Suppressor macrophage treated with lipopolysaccharide for 4 hours (primary cell): Measurements from ENCODE around the gene SLC12A4.
A peak's percentile ranks its signal among the peaks of the same experiment; 100 is the strongest.
"Not testable (repeated sequence)": the region's sequence is repeated elsewhere in the genome, so short reads cannot be mapped to it uniquely, and the experiment has no call there.

Experiments
- DNase-seq: peaks from one replicate; pipeline ENCODE4 v3.0.0-alpha.2; 2020

SLC12A4 gene

DNA sequence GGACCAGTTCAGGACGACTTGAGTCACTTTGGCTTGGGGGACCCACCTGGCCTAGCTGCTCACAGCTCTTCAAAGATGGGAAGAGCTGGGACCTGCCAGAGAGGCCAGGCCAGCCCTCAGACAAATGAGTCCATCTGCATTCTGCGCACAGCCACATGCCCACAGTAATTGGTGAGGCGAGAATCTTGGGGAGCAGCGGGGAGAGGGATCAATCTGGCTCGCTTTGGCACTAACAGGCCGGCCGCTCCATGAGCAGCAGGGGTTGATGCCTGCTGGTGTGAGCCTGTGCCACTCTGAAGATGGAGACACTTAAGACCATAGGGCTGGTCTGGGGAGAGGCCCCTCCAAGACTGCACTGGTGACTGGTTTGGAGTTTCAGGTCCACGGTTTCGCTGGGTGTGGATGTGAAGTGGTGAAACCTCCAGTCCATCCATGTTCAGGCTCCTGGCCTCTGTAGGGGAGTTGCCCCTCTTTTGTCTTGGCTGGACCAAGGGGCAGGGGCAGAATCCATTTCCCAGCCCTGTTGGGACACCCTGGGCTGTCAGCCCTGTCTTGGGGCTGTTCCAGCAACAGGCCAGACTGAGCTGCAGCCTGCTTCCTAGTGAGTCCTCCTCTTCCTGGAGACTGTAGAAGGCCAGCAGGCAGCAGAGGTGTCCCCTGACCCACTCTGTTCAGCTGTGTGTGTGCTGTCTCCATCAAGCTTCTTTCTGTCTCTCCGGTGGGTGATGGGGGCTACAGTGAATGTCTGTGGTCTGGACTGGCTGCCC, 44.1 kb downstream of the SLC12A4 start:
- DNase-seq: no peak

DNA sequence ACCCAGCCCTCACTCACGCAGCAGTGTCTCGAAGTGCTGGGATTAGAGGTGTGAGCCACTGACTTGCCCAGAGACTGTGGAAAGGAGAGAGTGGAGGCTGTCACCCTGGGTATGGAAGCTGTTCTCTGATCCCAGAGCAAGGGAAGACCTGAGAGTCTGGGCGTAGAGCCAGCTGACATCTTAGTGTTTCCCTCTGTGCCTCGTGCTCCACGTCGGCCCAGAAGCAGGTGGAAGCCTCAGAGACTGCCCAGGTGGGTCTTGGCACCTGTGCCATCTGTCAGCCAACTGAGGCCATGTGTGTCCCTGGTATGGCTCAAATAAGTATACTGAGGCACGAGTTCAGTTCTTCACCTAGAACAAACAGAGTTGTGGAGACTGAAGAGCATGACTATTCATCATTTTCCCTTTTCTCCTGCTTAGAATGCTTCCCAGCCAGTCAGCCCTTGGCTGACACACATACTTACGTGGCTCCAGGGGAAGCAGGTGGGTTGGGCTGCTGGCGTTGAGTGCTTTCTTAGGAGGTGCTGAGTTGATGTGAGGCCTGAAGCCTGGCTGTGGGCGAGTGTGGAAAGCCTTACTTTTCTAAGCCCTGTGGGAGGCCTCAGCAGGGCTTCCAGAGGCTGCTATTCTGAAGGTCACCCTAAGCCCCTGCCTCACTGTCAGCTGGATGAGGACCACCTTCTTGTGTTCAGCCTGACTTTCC, 44.9 kb downstream of the SLC12A4 start:
- DNase-seq: no peak

- no peak for DNase-seq
Measured at GRCh38 chr16:67922740-67923139, 45.7 kb downstream of the SLC12A4 start.

- no peak for DNase-seq
Measured at GRCh38 chr16:67922221-67922620, 46.2 kb downstream of the SLC12A4 start.

GRCh38 chr16:67919622-67920221, 48.7 kb downstream of the SLC12A4 start:
- no peak for DNase-seq

GRCh38 chr16:67917852-67918236, 50.6 kb downstream of the SLC12A4 start:
- peak; percentile 67 for DNase-seq

DNA sequence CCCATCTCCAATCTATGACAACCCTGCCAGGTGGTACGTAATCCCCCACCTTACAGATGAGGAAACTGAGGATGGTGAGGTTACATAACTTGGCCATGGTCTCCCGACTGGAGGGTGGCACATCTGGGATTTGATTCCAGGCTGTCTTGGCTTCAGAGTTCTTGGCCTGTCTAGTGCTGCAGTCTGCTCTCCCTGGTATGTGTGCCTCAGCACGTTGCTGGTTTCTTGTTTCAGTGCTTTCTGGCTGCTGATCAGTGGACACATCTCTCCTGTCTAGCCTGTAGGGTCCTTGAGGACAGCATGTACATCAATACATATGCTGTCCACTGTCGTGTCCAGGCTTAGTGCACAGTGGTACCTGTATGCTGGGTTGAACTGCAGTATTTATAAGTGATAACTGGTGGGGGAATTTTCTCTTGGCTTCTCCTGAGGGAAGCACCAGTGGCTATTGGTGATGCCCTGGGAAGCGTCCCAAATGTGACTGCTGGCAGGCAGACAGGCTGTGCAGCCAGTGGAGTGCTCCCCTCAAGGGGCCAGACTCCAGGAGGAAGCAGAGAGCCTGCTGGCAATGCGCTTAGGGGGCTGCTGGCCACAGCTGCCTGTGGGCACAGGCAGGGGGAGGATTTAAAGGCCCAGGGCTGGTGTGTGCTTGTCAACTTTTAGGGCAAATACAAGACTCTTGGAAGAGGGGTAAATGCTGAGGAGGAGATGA, 51.1 kb downstream of the SLC12A4 start:
- DNase-seq: no peak

GRCh38 chr16:67915831-67916723, 52.4 kb downstream of the SLC12A4 start:
- no peak for DNase-seq

GRCh38 chr16:67915496-67915769, 53.0 kb downstream of the SLC12A4 start:
- not testable (repeated sequence) for DNase-seq

DNA sequence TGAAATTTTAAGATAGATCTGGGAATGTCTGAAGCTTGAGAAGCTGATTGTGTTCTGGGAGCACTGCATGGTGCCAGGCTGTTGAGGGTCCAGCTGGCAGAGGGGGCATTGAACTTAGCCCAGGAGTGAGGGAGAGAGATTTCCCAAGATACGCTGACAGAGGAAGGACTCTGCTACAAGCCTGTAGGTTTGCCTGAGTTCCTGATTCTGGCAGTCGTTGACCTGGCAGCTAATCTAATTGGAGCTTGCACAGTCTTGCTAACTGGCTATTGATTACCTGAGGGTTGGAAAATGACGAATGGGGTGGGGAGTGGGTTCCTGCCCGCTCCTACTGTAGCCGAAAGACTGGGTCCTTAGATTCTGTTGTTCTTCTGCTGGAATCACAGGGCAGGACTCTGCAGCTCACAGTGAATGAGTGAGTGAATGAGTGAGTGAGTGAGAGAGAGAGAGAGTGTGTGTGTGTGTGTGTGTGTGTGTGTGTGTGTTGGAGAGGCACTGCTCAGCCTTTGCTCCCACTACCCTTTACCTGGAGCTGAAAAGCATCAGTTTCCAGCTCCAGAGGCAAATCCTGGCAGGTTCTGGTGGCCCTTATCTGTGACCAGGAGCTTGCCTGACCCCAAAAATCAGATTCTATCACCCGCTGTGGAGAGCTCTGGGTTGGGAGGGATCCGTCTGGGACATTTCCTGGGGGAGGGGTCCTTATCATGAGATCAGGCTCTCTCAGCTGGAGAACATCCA, 53.5 kb downstream of the SLC12A4 start:
- DNase-seq: no peak

GRCh38 chr16:67910158-67910557, 58.3 kb downstream of the SLC12A4 start:
- no peak for DNase-seq

GRCh38 chr16:67909056-67909742, 59.2 kb downstream of the SLC12A4 start:
- DNase-seq: no peak

- no peak for DNase-seq
Measured at GRCh38 chr16:67907397-67908180, 60.8 kb downstream of the SLC12A4 start.

DNA sequence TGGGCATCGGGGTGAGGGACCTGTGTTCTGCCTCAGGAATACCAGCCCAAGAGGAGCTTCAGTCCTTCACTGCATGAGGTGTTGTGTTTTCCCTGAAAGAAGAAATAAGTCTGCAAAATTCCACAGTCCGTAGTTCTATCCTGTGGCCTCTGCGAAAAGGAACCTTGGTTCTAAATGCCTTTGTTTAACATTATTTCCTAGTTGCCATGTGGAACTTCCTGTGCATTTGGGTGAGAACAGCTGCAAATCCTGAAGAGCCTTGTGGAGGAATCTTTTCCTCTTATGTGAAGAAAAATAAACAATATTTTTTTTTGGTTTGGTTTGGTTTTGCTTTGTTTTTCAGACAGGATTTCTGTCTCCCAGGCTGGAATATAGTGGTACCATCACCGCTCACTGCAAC, 65.6 kb downstream of the SLC12A4 start:
- no peak for DNase-seq

GRCh38 chr16:67901734-67902133, 66.7 kb downstream of the SLC12A4 start:
- DNase-seq: no peak

DNA sequence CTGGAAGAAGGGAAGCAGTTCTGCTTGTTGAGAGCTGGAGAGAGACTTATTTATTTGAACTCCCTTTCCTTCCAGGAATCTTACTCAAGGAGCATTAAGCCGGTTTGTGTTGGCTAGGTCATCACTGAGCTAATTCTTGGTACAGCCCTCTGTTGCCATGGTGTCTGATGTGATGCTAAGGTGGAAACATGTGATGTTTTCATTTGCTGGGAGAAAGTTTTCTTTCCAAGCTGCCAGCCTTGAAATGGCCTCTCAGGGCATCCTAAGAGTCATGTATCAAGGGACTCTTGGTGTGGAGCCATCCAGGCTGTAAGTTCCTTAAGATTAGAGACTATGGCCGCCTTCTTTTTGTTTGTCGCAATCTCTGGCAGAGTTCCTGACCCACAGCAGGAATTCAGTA, 71.2 kb downstream of the SLC12A4 start:
- DNase-seq: no peak

DNA sequence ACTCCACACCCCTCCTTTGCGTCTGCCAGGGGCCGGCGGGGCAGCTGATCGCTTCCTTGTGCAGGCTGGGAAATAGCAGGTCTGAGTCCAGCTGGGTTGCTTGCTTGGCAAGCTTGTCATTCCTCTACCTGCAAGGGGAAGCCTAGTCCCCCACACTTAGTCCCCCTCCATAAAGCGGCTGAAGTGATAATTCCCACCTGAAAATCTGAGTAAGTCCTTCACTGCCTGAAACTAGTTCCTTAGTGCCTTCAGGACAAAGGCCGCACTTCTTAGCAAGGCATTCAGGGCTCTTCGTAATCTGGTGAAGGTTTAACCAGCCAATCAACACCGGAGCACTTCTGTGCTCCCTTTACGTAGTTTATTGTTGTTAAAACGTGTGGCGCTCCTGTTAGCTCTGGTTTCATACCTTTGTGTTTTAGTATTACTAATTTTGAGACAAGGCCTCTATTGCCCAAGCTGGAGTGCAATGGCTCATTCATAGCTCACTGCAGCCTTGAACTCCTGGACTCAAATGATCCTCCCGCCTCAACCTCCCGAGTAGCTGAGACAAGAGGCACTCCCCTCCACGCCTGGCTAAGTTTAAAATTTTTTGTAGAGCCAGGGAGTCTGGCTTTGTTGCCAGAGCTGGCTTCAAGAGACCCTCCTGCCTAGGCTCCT, 74.6 kb downstream of the SLC12A4 start:
- no peak for DNase-seq
